Calu3 (cell line): ENCODE results near the gene PAK4. TPM values are rescaled to one million over a fixed set of nuclear protein-coding genes. Genes with fewer than 3 reads are reported as not detected.

Experiments
- BruUV-seq: library from RNA; stranded (reverse); fragments of 400-500 nt; replicated peaks from 2 replicates; lab custom pipeline; 2021; lab: Mats Ljungman, UMichigan
- CTCF ChIA-PET: fragments of 300-600 bp; sonication (Branson Sonifier 250); formaldehyde crosslinking; loops from one replicate; lab custom pipeline; 2022; ENCODE audit warnings: antibody characterized with exemption; lab: Charles Lee
- DNase-seq: peaks from one replicate; pipeline ENCODE4 v3.0.0; 2022
- H3K27ac Mint-ChIP-seq: one replicate; pipeline ENCODE4 v1.8.0; 2022; ENCODE audit warnings: mixed read lengths; ENCODE audit not compliant: unreplicated experiment
- H3K27me3 Mint-ChIP-seq: one replicate; pipeline ENCODE4 v1.8.0; 2022; ENCODE audit warnings: mixed read lengths; ENCODE audit not compliant: unreplicated experiment
- H3K36me3 Mint-ChIP-seq: one replicate; pipeline ENCODE4 v1.8.0; 2022; ENCODE audit warnings: mild to moderate bottlenecking, moderate library complexity, mixed read lengths; ENCODE audit not compliant: insufficient read depth, unreplicated experiment
- H3K4me1 Mint-ChIP-seq: one replicate; pipeline ENCODE4 v1.8.0; 2022; ENCODE audit warnings: mild to moderate bottlenecking, low read depth, mixed read lengths; ENCODE audit not compliant: unreplicated experiment
- H3K4me3 Mint-ChIP-seq: one replicate; pipeline ENCODE4 v1.8.0; 2022; ENCODE audit warnings: mild to moderate bottlenecking, low read depth, moderate library complexity, mixed read lengths; ENCODE audit not compliant: unreplicated experiment
- H3K9me3 Mint-ChIP-seq: one replicate; pipeline ENCODE4 v1.8.0; 2022; ENCODE audit warnings: low read depth, mixed read lengths; ENCODE audit not compliant: unreplicated experiment
- CTCF ChIP-seq: fragments of 200-600 bp; IDR thresholded peaks from one replicate; pipeline ENCODE4 v1.8.0; 2022; ENCODE audit warnings: antibody characterized with exemption; ENCODE audit not compliant: unreplicated experiment
- intact Hi-C: fragments of 100-400 bp; cut with micrococcal nuclease; formaldehyde crosslinking; loops from one replicate; pipeline ENCODE4 v1.10.0; 2022; ENCODE audit not compliant: unreplicated experiment
- total RNA-seq: library from RNA; stranded (reverse); gene quantifications from 2 replicates; pipeline ENCODE4 v1.2.3, GENCODE V29; 2022

Gene PAK4
- total RNA-seq, 1 experiment from 2014 or later, result 75.7 TPM

- TF ChIP-seq CTCF, result no peak
- H3K4me1 Mint-ChIP-seq, result peaks cover 75% of the 10 kb centered on the region
- no TSS peak for BruUV-seq
- H3K27ac Mint-ChIP-seq, result no peak overlapping the region
- intact Hi-C loops, result no loop called here
- CTCF ChIA-PET, result interaction anchor here (0.5 to 1.9 kb wide), 4 partner anchors 10 to 17 kb away, joined by 3 to 6 read pairs (median 4); no protein-coding TSS in a partner anchor
- peaks cover 28% of the 10 kb centered on the region for H3K36me3 Mint-ChIP-seq
- no peak overlapping the region for H3K4me3 Mint-ChIP-seq
- H3K9me3 Mint-ChIP-seq, result no peaks in the 10 kb centered on the region
- no peak for DNase-seq
- no peaks in the 10 kb centered on the region for H3K27me3 Mint-ChIP-seq
Observed at GRCh38 chr19:39132344-39132969, 6.9 kb downstream of the PAK4 start.

- intact Hi-C loops, result no loop called here
- peaks cover 23% of the 10 kb centered on the region for H3K36me3 Mint-ChIP-seq
- BruUV-seq, result no TSS peak
- no peak overlapping the region for H3K4me3 Mint-ChIP-seq
- DNase-seq, result no peak
- peak overlapping the region; percentile 7 for H3K27ac Mint-ChIP-seq
- no peaks in the 10 kb centered on the region for H3K9me3 Mint-ChIP-seq
- CTCF ChIA-PET, result interaction anchor here (0.7 to 1.9 kb wide), 4 partner anchors 11 to 309 kb away, joined by 3 to 6 read pairs (median 4); no protein-coding TSS in a partner anchor
- H3K27me3 Mint-ChIP-seq, result no peaks in the 10 kb centered on the region
- no peak for TF ChIP-seq CTCF
- H3K4me1 Mint-ChIP-seq, result peaks cover 72% of the 10 kb centered on the region
Observed at GRCh38 chr19:39133431-39134270, 8.1 kb downstream of the PAK4 start.

- H3K27me3 Mint-ChIP-seq, result no peaks in the 10 kb centered on the region
- intact Hi-C loops, result no loop called here
- TF ChIP-seq CTCF, result no peak
- CTCF ChIA-PET, result no interaction called here
- H3K4me1 Mint-ChIP-seq, result peaks cover 72% of the 10 kb centered on the region
- BruUV-seq, result no TSS peak
- no peak for DNase-seq
- H3K27ac Mint-ChIP-seq, result no peak overlapping the region
- H3K9me3 Mint-ChIP-seq, result no peaks in the 10 kb centered on the region
- H3K4me3 Mint-ChIP-seq, result peak overlapping the region; percentile 4
- peaks cover 19% of the 10 kb centered on the region for H3K36me3 Mint-ChIP-seq
Observed at GRCh38 chr19:39135701-39136100, 10.1 kb downstream of the PAK4 start.

- intact Hi-C loops, result no loop called here
- Mint-ChIP-seq H3K27me3 (no peaks in the 10 kb centered on the region), H3K4me3 (peak overlapping the region; percentile 4), H3K9me3 (no peaks in the 10 kb centered on the region), H3K36me3 (peaks cover 19% of the 10 kb centered on the region), H3K27ac (peak overlapping the region; percentile 12), H3K4me1 (peaks cover 71% of the 10 kb centered on the region)
- no peak for TF ChIP-seq CTCF
- DNase-seq, result no peak
- CTCF ChIA-PET, result interaction anchor here (1.2 kb wide), 1 partner anchor 20 kb away, joined by 4 read pairs; no protein-coding TSS in a partner anchor
- no TSS peak for BruUV-seq
Observed at GRCh38 chr19:39136225-39136940, 10.8 kb downstream of the PAK4 start.
